ENCODE results near the gene PLEKHG5.

PLEKHG5 gene

GRCh38 chr1:6420454-6421042 lies 70.9 kb downstream of the PLEKHG5 start:
- H3K9ac ChIP-seq (ENCODE audit: low read length), result no peak overlapping the region

GRCh38 chr1:6419804-6420453 lies 71.5 kb downstream of the PLEKHG5 start, which contains the start of gene HES2:
HES2 (minus strand) TSS chr1:6419919; CDS start chr1:6419820, 99 bp downstream.
- no peak within 1 kb of the TSS for H2AFZ ChIP-seq (ENCODE audit: low read depth, low read length)
- no peaks in the 10 kb centered on the region for H3K27me3 ChIP-seq (ENCODE audit: low read depth, low read length)
- H3K9me3 ChIP-seq (ENCODE audit: insufficient read depth, low read length), result no peaks in the 10 kb centered on the region
- no peaks in the 10 kb centered on the region for H3K79me2 ChIP-seq (ENCODE audit: low read length)
- H3K4me1 ChIP-seq (ENCODE audit: low read length), result no peaks in the 10 kb centered on the region
- no peaks in the 10 kb centered on the region for H3K36me3 ChIP-seq (replicated peaks; ENCODE audit: low read depth, low read length)
- no peak within 1 kb of the TSS for H3K27ac ChIP-seq (ENCODE audit: low read length)
- H3K9ac ChIP-seq (ENCODE audit: low read length), result no peak within 1 kb of the TSS
- H3K4me2 ChIP-seq (ENCODE audit: low read length), result no peak within 1 kb of the TSS
- H3K4me3 ChIP-seq (ENCODE audit: low read length), result no peak within 1 kb of the TSS
- H4K20me1 ChIP-seq (ENCODE audit: insufficient read depth, low read length), result no peaks in the 10 kb centered on the region
- no peak for TF ChIP-seq EZH2phosphoT487 (IDR thresholded peaks at IDR 0.05; ENCODE audit: low read depth)
- TF ChIP-seq, protein P1, sequence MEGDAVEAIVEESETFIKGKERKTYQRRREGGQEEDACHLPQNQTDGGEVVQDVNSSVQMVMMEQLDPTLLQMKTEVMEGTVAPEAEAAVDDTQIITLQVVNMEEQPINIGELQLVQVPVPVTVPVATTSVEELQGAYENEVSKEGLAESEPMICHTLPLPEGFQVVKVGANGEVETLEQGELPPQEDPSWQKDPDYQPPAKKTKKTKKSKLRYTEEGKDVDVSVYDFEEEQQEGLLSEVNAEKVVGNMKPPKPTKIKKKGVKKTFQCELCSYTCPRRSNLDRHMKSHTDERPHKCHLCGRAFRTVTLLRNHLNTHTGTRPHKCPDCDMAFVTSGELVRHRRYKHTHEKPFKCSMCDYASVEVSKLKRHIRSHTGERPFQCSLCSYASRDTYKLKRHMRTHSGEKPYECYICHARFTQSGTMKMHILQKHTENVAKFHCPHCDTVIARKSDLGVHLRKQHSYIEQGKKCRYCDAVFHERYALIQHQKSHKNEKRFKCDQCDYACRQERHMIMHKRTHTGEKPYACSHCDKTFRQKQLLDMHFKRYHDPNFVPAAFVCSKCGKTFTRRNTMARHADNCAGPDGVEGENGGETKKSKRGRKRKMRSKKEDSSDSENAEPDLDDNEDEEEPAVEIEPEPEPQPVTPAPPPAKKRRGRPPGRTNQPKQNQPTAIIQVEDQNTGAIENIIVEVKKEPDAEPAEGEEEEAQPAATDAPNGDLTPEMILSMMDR (IDR thresholded peaks at IDR 0.05; ENCODE audit: low read depth, low read length), result no peak

More at GRCh38 chr1:6420454-6421042, 70.9 kb downstream of the PLEKHG5 start:
- no peak overlapping the region for H3K27ac ChIP-seq (ENCODE audit: low read length)
- H3K4me3 ChIP-seq (ENCODE audit: low read length), result no peak overlapping the region
- no peak overlapping the region for H3K4me2 ChIP-seq (ENCODE audit: low read length)
- no peaks in the 10 kb centered on the region for H3K9me3 ChIP-seq (ENCODE audit: insufficient read depth, low read length)
- H3K27me3 ChIP-seq (ENCODE audit: low read depth, low read length), result no peaks in the 10 kb centered on the region
- H4K20me1 ChIP-seq (ENCODE audit: insufficient read depth, low read length), result no peaks in the 10 kb centered on the region
- H2AFZ ChIP-seq (ENCODE audit: low read depth, low read length), result no peak overlapping the region
- H3K4me1 ChIP-seq (ENCODE audit: low read length), result no peaks in the 10 kb centered on the region
- no peak for TF ChIP-seq EZH2phosphoT487 (IDR thresholded peaks at IDR 0.05; ENCODE audit: low read depth)
- TF ChIP-seq, protein P1 (IDR thresholded peaks at IDR 0.05; ENCODE audit: low read depth, low read length), result no peak
- H3K79me2 ChIP-seq (ENCODE audit: low read length), result no peaks in the 10 kb centered on the region
- no peaks in the 10 kb centered on the region for H3K36me3 ChIP-seq (replicated peaks; ENCODE audit: low read depth, low read length)

GRCh38 chr1:6419397-6419803 lies 72.1 kb downstream of the PLEKHG5 start:
- Histone ChIP-seq H3K36me3 (replicated peaks; ENCODE audit: low read depth, low read length) (no peaks in the 10 kb centered on the region), H3K4me1 (ENCODE audit: low read length) (peaks cover 4% of the 10 kb centered on the region; the same call in 1 of the 2 replicates), H2AFZ (ENCODE audit: low read depth, low read length) (no peak overlapping the region), H3K27ac (ENCODE audit: low read length) (no peak overlapping the region), H3K9ac (ENCODE audit: low read length) (no peak overlapping the region), H3K27me3 (ENCODE audit: low read depth, low read length) (no peaks in the 10 kb centered on the region), H4K20me1 (ENCODE audit: insufficient read depth, low read length) (no peaks in the 10 kb centered on the region), H3K4me3 (ENCODE audit: low read length) (no peak overlapping the region), H3K79me2 (ENCODE audit: low read length) (no peaks in the 10 kb centered on the region), H3K4me2 (ENCODE audit: low read length) (no peak overlapping the region), H3K9me3 (ENCODE audit: insufficient read depth, low read length) (no peaks in the 10 kb centered on the region)
- no peak for TF ChIP-seq EZH2phosphoT487 (IDR thresholded peaks at IDR 0.05; ENCODE audit: low read depth)
- TF ChIP-seq, protein P1 (IDR thresholded peaks at IDR 0.05; ENCODE audit: low read depth, low read length), result no peak

DNA sequence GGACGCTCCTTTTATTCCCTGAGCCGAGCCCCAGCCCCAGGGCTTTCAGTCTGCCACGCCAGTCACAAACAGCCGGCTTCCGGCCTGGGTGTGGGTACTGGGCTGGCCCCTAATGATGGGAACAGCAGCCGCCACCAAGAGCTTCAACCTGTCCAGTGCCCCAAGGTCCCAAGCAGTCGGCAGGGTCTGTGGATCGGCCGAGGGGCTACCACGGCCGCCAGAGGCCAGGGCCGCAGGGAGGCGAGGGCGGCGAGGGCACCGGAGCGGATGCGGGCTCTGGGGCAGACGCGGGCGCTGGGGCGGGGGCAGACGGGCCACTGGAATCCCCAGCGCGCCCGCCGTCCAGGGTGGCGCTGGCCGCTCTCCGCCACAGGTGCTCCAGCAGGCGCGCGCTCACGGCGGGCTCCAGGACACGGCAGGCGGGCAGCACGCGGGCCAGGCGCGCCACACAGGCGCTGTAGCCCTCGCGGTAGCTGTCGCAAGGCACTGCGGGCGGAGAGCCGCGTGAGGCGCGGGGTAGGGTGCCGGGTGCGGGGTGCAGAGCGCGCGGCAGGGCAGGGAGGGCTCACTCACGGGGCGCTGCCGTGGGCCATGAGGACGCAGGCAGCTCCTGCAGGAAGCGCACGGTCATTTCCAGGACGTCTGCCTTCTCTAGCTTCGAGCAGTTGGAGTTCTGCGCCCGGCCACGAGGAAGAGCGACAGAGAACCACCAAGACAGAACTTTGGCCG lies 72.6 kb downstream of the PLEKHG5 start:
- no peak overlapping the region for H2AFZ ChIP-seq (ENCODE audit: low read depth, low read length)
- H3K27me3 ChIP-seq (ENCODE audit: low read depth, low read length), result no peaks in the 10 kb centered on the region
- TF ChIP-seq EZH2phosphoT487 (IDR thresholded peaks at IDR 0.05; ENCODE audit: low read depth), result no peak
- TF ChIP-seq, protein P1 (IDR thresholded peaks at IDR 0.05; ENCODE audit: low read depth, low read length), result no peak
- H3K27ac ChIP-seq (ENCODE audit: low read length), result no peak overlapping the region
- H3K79me2 ChIP-seq (ENCODE audit: low read length), result no peaks in the 10 kb centered on the region
- no peaks in the 10 kb centered on the region for H3K9me3 ChIP-seq (ENCODE audit: insufficient read depth, low read length)
- no peak overlapping the region for H3K9ac ChIP-seq (ENCODE audit: low read length)
- no peak overlapping the region for H3K4me3 ChIP-seq (ENCODE audit: low read length)
- H3K36me3 ChIP-seq (replicated peaks; ENCODE audit: low read depth, low read length), result no peaks in the 10 kb centered on the region
- H3K4me2 ChIP-seq (ENCODE audit: low read length), result no peak overlapping the region
- H3K4me1 ChIP-seq (ENCODE audit: low read length), result peaks cover 5% of the 10 kb centered on the region; the same call in 1 of the 2 replicates
- no peaks in the 10 kb centered on the region for H4K20me1 ChIP-seq (ENCODE audit: insufficient read depth, low read length)
